ENCODE data around the gene GOLIM4.
"Not testable (repeated sequence)": the region's sequence is repeated elsewhere in the genome, so short reads cannot be mapped to it uniquely, and the experiment has no call there.

Gene GOLIM4

GRCh38 chr3:168047936-168048335 lies 47.8 kb downstream of the GOLIM4 start:
- no peak for DNase-seq

DNA sequence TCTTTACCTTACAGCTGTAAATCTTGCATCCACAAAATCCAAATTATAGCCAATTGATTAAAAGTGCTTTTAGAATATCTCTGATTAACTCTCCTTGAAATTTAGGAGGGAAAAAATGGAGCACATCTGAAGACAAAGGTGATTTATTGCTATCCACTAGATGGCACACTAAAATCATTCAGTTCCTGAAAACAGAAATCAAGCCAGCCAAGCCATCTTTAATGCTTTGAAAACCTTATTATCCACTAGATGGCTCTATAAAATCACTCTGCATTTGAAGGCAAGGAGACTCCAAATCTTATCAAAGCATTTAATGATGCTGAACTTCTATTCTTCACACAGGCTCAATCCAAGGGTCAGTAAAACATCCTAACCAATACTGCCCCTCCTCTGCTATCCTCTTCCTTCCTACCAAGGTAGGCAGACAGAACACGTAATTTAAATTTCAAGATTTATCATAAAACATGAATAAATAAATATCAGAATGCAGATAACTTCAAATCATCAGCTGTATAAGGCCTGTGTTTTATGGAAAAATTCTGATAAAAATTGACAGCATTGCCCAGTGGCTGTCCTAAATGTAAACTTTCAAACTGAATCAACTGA lies 48.4 kb downstream of the GOLIM4 start:
- peak; percentile 78 for DNase-seq

DNA sequence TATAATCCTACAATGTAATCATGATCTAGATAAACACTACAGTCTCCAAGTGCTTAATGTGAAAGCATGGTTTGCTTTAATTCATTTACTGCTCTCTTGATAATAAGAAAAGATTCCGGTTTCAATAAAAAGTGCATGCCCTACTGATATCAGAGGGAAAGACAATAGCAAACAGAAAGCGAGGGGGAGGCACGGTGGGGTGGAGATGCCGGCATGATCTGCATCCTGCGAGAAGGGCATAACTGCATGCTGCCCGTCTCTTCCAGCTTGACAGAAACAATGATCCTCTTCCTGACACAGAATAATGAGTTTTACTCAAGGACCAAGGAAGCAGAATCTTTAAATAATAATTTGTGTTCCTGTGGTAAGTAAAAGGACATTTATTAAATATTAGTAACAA lies 51.7 kb downstream of the GOLIM4 start:
- no peak for DNase-seq

DNA sequence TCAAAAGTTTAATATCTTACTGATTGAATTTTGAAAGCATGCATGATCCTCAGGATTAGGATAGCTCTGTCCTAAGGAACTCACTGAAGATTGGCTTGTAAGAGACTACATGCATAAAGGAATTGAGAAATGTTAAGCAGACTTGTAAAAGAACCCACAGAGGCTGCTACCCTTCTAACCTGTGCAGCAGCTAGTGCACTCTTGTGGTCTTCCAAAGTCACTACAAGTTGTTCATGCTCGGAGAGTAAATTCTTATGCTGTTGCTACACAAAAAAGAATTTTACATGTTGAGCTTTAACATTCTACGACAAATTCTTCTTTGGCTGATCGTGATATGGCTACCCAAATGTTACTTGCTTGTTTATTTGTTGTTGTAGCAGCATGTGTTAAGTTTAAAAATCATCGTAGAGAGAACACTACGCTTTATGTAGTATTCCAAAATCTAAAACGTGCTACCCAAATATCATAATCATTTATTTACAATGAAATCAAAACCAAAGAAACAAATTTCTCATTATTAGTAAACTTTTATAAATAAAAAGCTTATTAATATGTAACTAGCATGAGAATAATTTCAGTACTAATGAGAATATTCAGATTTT lies 55.0 kb downstream of the GOLIM4 start:
- peak; percentile 18 for DNase-seq

- no peak for DNase-seq
Measured at GRCh38 chr3:168037020-168037419, 58.7 kb downstream of the GOLIM4 start.

DNA sequence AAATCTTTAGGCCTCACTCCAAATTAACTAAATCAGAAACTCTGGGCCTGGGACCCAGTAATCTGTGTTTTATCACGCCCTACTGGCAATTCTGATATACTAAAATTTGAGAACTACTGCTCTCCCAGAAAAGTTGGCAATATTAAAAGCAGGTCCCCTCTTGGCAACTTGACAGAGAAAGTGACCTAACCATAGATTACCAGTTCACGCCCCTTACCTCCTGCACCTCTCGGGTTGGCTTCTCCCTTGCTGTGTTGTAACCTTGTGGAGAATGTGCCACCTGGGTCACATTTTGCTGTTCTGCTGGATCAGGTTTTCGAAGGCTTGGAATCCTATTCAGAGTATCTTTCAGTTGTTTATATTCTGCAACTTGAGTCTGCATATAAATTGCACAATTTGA lies 59.1 kb downstream of the GOLIM4 start:
- no peak for DNase-seq

- no peak for DNase-seq
Measured at GRCh38 chr3:168034152-168034928, 61.4 kb downstream of the GOLIM4 start.

DNA sequence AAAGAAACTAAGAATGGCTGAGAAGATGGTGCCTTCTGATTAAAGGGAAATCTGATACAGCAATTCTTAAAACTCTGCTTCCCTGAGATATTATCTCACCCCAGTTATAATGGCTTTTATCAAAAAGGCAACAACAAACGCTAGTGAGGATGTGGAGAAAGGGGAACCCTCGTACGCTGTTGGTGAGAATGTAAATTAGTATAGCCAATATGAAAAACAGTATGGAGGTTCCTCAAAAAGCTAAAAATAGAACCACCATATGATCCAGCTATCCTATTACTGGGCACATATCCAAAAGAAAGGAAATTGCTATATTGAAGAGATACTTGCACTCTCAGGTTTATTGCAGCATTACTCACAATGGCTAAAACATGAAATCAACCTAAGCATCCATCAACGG lies 65.1 kb downstream of the GOLIM4 start:
- DNase-seq, result no peak

DNA sequence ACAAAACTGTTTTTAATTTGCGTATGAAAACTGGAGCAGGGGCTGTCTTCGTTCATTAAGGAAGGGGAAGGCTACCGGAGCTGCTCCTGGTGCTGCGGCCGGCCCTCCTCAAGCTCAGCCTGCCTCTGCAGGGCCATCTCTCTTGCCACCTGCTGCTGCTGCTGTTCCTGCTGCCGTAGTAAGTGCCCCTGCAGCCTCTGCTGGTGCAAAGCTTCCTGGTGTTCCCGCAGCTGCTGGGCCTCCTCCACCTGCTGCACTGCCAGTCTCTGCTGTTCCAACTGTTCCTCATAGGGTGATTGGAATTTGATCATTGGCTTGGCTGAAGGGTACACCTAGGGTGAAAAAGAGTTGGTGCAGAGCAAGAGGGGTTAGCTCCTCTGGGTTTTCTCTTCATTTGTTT lies 66.0 kb downstream of the GOLIM4 start:
- DNase-seq, result no peak

GRCh38 chr3:168028086-168028485 lies 67.6 kb downstream of the GOLIM4 start:
- no peak for DNase-seq

GRCh38 chr3:168026764-168027163 lies 69.0 kb downstream of the GOLIM4 start:
- DNase-seq, result no peak

DNA sequence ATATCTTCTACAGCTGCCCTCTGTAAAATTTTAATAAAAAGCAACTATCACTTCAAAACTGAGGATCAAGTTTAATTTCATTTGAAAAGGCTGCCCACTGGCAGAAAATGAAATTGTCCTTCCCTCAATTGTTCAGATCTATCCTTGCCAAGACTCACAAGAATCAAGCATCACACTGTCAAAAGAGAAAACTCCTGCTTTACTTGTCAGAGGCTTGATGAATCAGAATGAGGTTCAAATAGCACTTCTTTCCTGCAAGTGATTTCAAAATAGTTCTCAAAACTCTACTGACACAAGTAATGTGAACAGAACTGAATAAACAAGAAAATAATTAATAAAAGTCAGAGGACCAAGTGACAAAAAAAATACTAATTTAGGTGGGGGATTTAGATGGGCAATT lies 70.6 kb downstream of the GOLIM4 start:
- DNase-seq, result no peak

GRCh38 chr3:168024537-168024941 lies 71.2 kb downstream of the GOLIM4 start:
- DNase-seq, result no peak

GRCh38 chr3:168021737-168022450 lies 73.8 kb downstream of the GOLIM4 start:
- no peak for DNase-seq

- not testable (repeated sequence) for DNase-seq
Measured at GRCh38 chr3:168011280-168011679, 84.4 kb downstream of the GOLIM4 start.

GRCh38 chr3:168006584-168006983 lies 89.1 kb downstream of the GOLIM4 start:
- no peak for DNase-seq

DNA sequence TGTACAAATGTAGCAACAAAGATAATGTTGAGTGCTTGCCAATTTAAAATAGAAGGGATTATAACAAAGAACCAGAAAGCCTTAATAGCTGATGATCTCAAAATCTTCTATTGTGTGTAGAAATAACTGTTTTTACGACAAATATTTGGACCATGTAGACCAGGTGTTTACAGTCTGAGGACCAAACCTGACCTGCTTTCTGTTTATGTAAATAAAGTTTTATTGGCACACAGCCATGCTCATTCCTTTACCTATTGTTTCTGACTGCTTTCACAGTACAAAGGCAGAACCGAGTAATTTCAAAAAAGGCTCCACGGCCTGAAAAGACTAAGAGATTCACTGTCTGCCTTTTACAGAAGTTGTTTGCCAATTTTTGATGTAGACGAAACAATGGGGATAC lies 91.8 kb downstream of the GOLIM4 start:
- DNase-seq, result no peak

- DNase-seq, result no peak
Measured at GRCh38 chr3:168002786-168003368, 92.8 kb downstream of the GOLIM4 start.

DNA sequence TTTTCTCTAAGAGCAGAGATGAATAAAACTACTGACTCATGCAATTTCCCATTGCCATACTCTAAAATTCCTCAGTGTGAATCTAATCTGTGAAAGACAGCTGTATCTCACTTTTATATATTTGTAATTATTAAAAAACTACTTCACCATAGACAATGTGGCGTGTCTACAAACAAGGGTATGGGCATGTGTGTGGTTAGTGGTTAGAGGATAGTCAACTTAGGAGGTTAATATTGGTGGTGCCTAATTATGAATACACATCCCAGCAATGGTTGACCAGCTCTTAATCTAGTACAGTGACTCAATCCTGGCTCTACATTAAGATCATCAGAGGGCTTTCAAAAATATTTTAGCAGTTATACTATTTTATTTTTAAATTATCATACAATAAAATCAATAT lies 94.5 kb downstream of the GOLIM4 start:
- DNase-seq, result no peak

- no peak for DNase-seq
Measured at GRCh38 chr3:167998253-167998652, 97.5 kb downstream of the GOLIM4 start.

GRCh38 chr3:167996514-167996913 lies 99.2 kb downstream of the GOLIM4 start:
- DNase-seq, result no peak

- DNase-seq, result no peak
Measured at GRCh38 chr3:167992381-167992780, 103.3 kb downstream of the GOLIM4 start.

DNA sequence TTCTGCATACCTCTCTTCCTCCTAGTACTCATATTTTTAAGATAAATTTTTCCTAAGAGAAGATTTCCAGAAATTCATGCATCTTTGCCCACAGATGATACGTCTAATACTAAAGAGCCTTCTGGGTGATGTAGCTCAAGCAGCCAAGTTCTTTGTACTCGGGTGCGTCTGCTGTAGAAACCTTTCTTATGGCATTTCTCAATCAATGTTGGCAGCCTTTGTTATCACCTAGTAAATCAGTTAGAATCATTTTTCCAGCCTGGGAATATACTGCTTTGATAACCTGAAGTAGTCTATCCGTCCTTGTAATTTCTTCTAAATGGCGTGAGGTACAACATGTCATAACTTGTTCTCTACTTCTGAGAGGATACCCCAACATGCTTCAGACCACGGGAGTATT lies 104.5 kb downstream of the GOLIM4 start:
- no peak for DNase-seq

Measured in NCI-H1436 (cell line).